GM18499 (cell line): ENCODE results near the gene SPDYE3.
"Not testable (repeated sequence)": the region's sequence is repeated elsewhere in the genome, so short reads cannot be mapped to it uniquely, and the experiment has no call there.

Experiments
- ATAC-seq: cut with Tn5 transposase; IDR thresholded peaks from one replicate; pipeline ENCODE4 v1.9.1; 2021; ENCODE audit warnings: moderate number of reproducible peaks; ENCODE audit not compliant: insufficient read depth, unreplicated experiment

The SPDYE3 gene

GRCh38 chr7:100307402-100307801, at the start of gene SPDYE3:
Gene SPDYE3 (plus strand): TSS chr7:100307702. CDS start chr7:100307886, 184 bp downstream.
- not testable (repeated sequence) for ATAC-seq

GRCh38 chr7:100259984-100260383, 47.5 kb upstream of the SPDYE3 start:
- ATAC-seq, result not testable (repeated sequence)

- ATAC-seq, result not testable (repeated sequence)
Measured at GRCh38 chr7:100262896-100263295, 44.6 kb upstream of the SPDYE3 start.

- not testable (repeated sequence) for ATAC-seq
Measured at GRCh38 chr7:100264223-100264622, 43.3 kb upstream of the SPDYE3 start.

- not testable (repeated sequence) for ATAC-seq
Measured at GRCh38 chr7:100264669-100265165, 42.8 kb upstream of the SPDYE3 start.

GRCh38 chr7:100265851-100266250, 41.7 kb upstream of the SPDYE3 start:
- ATAC-seq, result not testable (repeated sequence)

GRCh38 chr7:100266576-100267354, 40.7 kb upstream of the SPDYE3 start:
- ATAC-seq, result no peak

GRCh38 chr7:100267648-100268047, 39.9 kb upstream of the SPDYE3 start:
- ATAC-seq, result no peak

GRCh38 chr7:100268882-100269281, 38.6 kb upstream of the SPDYE3 start:
- ATAC-seq, result not testable (repeated sequence)

GRCh38 chr7:100269306-100270045, 38.0 kb upstream of the SPDYE3 start:
- ATAC-seq, result not testable (repeated sequence)

GRCh38 chr7:100270046-100270918, 37.2 kb upstream of the SPDYE3 start:
- not testable (repeated sequence) for ATAC-seq

GRCh38 chr7:100270941-100271593, 36.4 kb upstream of the SPDYE3 start:
- ATAC-seq, result not testable (repeated sequence)

GRCh38 chr7:100271716-100272537, 35.6 kb upstream of the SPDYE3 start:
- ATAC-seq, result peak; percentile 49

GRCh38 chr7:100272538-100272902, 35.0 kb upstream of the SPDYE3 start:
- not testable (repeated sequence) for ATAC-seq

- no peak for ATAC-seq
Measured at GRCh38 chr7:100275120-100275519, 32.4 kb upstream of the SPDYE3 start.

GRCh38 chr7:100276126-100276525, 31.4 kb upstream of the SPDYE3 start:
- not testable (repeated sequence) for ATAC-seq

- ATAC-seq, result not testable (repeated sequence)
Measured at GRCh38 chr7:100282069-100282608, 25.4 kb upstream of the SPDYE3 start.

GRCh38 chr7:100283147-100283546, 24.4 kb upstream of the SPDYE3 start:
- not testable (repeated sequence) for ATAC-seq
